ENCODE results near the gene USP21.

- TF ChIP-seq OSR1 (CRISPR knock-in tag; IDR thresholded peaks at IDR 0.05) (no peak), ZFP3 (CRISPR knock-in tag; IDR thresholded peaks at IDR 0.05) (no peak), RARB (CRISPR knock-in tag; IDR thresholded peaks at IDR 0.05) (no peak), CREB5 (CRISPR knock-in tag; IDR thresholded peaks at IDR 0.05; ENCODE audit: low read depth) (no peak), PPARA (CRISPR knock-in tag; IDR thresholded peaks at IDR 0.05; ENCODE audit: borderline replicate concordance) (no peak), GLIS3 (CRISPR knock-in tag; IDR thresholded peaks at IDR 0.05) (no peak), ZNF70 (CRISPR knock-in tag; IDR thresholded peaks at IDR 0.05) (no peak), ZFP30 (CRISPR knock-in tag; IDR thresholded peaks at IDR 0.05) (no peak), ARNTL (CRISPR knock-in tag; IDR thresholded peaks at IDR 0.05; ENCODE audit: borderline replicate concordance, low read depth) (no peak), PATZ1 (CRISPR knock-in tag; IDR thresholded peaks at IDR 0.05; ENCODE audit: borderline replicate concordance) (no peak), POU6F1 (CRISPR knock-in tag; IDR thresholded peaks at IDR 0.05; ENCODE audit: borderline replicate concordance, low read depth) (no peak), ZC3H10 (CRISPR knock-in tag; IDR thresholded peaks at IDR 0.05) (no peak), ZNF565 (CRISPR knock-in tag; conservative IDR thresholded peaks at IDR 0.05; ENCODE audit: low read depth) (no peak)
- TF ChIP-seq, protein P1, sequence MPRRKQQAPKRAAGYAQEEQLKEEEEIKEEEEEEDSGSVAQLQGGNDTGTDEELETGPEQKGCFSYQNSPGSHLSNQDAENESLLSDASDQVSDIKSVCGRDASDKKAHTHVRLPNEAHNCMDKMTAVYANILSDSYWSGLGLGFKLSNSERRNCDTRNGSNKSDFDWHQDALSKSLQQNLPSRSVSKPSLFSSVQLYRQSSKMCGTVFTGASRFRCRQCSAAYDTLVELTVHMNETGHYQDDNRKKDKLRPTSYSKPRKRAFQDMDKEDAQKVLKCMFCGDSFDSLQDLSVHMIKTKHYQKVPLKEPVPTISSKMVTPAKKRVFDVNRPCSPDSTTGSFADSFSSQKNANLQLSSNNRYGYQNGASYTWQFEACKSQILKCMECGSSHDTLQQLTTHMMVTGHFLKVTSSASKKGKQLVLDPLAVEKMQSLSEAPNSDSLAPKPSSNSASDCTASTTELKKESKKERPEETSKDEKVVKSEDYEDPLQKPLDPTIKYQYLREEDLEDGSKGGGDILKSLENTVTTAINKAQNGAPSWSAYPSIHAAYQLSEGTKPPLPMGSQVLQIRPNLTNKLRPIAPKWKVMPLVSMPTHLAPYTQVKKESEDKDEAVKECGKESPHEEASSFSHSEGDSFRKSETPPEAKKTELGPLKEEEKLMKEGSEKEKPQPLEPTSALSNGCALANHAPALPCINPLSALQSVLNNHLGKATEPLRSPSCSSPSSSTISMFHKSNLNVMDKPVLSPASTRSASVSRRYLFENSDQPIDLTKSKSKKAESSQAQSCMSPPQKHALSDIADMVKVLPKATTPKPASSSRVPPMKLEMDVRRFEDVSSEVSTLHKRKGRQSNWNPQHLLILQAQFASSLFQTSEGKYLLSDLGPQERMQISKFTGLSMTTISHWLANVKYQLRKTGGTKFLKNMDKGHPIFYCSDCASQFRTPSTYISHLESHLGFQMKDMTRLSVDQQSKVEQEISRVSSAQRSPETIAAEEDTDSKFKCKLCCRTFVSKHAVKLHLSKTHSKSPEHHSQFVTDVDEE (CRISPR knock-in tag; IDR thresholded peaks at IDR 0.05) = no peak
These were observed 38.4 kb downstream of the USP21 start for GRCh38 chr1:161197560-161198193.
